HG02571 (cell line): Measurements from ENCODE around the gene TTC28.

ENCODE experiments used
- ATAC-seq: cut with Tn5 transposase; IDR thresholded peaks from one replicate; pipeline ENCODE4 v1.9.1; 2021; ENCODE audit warnings: mild to moderate bottlenecking, moderate library complexity; ENCODE audit not compliant: unreplicated experiment

The TTC28 gene

GRCh38 chr22:28314959-28315358 lies 364.7 kb downstream of the TTC28 start:
- ATAC-seq, result no peak

- no peak for ATAC-seq
Measured at GRCh38 chr22:28310299-28310698, 369.3 kb downstream of the TTC28 start.

DNA sequence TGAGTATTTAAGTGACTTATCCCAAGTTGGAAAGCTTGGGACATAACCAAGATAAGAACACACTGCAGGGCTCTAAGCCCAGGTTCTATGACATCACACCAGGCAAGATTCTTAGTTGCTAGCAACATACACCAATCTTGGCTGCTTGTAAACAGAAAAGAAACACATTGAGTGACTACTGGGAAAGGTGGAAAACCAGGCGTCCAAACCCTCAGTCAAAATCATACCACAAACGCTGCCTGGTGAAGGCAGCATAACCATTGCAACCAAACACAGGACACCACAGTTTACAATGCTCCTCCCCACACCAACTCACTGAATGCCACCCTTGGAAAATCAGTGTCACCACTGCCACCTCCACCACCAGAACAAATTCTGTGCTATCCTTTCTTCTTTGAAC lies 379.9 kb downstream of the TTC28 start:
- no peak for ATAC-seq

DNA sequence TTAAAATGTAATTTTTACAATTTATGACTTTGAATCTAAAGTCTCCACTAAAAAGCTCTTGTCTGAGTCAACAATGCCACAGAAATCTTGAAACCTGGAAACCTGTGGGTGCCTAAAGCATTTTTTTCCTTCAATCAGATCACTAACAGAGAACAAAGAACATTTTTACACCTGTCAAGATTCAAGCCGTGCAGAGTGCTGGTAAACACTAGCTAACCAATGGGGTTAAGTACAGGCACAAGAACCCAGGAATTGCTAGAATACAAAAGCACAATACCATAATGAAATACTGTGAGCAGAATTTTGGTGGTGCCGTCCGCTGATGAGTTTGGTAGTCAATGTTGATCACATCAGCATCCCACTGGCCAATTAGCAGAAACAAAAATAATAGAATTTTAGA lies 380.3 kb downstream of the TTC28 start:
- no peak for ATAC-seq

- no peak for ATAC-seq
Measured at GRCh38 chr22:28297504-28297903, 382.1 kb downstream of the TTC28 start.

- ATAC-seq, result no peak
Measured at GRCh38 chr22:28296452-28296851, 383.2 kb downstream of the TTC28 start.

DNA sequence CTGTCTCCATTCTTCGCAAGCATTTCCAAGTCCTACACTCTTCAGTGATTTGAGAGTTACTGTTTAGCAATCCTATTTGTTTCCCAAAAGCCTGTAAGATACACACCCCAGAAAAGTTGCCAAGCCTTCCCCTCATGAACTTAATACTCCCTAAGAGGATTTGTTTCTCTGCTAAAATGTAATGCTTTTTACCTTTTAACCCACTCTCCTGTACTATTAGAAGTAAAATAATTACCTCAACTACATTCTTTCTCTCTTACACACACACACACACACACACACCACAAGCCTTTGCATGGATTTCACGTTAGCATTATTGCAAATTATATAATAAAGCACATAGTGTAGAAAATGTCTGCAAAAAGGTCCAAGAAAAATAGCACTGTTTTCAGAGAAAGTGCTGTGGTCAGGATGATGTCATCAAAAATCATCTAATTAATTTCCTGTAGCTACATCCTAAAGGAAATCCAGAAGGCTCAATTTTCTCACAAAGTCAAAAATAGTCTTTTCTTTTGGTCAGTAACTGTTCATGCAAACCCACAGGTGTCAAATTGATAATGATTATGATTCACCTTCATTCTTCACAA lies 396.5 kb downstream of the TTC28 start:
- ATAC-seq, result no peak

GRCh38 chr22:28282405-28283067 lies 397.1 kb downstream of the TTC28 start:
- ATAC-seq, result no peak

GRCh38 chr22:28279888-28280287 lies 399.8 kb downstream of the TTC28 start:
- ATAC-seq, result no peak

DNA sequence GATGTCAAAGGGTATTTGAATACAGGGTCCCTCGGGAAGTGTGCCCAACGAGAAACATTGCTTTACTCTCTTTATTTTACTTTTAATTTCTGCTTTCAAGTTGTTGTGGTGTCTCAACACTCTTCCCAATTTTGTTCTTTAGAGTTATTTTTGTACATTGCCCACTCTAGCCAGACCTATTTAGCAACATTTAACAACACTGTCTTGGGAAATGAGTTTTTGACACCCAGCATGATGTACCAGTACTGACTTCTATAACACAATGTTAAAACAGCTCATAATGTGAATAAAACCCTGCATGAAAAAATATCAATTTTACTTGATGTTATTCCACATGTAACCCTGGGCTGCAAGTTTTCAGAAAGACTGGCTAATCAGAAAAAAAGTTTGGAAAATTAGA lies 410.4 kb downstream of the TTC28 start:
- no peak for ATAC-seq

- ATAC-seq, result no peak
Measured at GRCh38 chr22:28268850-28269249, 410.8 kb downstream of the TTC28 start.

DNA sequence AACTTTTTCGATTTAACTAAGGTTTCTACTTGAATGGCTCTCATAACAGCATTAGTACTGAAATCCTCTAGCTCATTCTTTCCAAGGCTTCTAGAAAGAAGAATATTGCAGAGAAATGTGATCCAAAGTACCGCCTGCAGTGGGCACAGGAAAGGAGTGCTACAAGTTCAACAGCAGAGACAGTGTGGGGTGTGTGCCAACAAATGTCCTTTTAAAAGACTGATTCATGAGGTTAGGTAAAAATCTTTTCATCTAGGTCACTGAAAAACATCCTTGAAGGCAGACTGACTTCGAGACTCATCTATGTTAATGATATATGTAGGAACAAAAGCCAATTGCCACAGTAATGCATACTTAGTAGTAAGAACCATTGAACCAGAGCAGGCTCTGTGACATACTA lies 411.5 kb downstream of the TTC28 start:
- no peak for ATAC-seq

- ATAC-seq, result no peak
Measured at GRCh38 chr22:28260619-28261018, 419.0 kb downstream of the TTC28 start.

GRCh38 chr22:28259774-28260312 lies 419.8 kb downstream of the TTC28 start:
- no peak for ATAC-seq

GRCh38 chr22:28254396-28254795 lies 425.2 kb downstream of the TTC28 start:
- ATAC-seq, result no peak

- no peak for ATAC-seq
Measured at GRCh38 chr22:28252539-28252938, 427.1 kb downstream of the TTC28 start.

DNA sequence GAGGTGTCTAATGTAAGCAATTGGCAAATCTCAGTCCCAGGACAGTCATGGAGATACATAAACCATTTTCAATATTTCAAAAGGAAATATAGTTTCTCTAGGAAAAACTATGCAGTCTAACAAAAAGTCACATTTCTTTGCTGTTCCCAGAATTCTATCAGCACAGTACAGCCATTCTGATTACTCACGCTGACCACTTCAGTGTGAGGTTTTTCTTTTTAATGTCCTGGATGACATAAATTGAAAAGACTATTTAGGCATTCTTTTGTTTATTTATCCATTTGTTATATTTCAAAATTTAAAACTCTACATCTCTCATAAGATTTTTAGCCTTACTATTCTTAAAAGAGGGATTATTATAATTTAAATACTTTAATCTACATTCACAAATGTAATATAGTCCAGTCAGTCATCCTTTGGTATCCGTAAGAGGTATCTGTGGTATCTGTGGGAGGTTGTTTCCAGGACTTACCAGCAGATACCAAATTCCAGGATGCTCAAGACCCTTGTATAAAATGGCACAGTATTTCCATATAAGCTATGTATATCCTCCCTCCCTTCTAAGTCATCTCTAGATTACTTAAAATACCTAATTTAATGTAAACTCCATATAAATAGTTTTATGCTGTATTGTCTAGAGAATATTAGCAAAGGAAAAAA lies 429.5 kb downstream of the TTC28 start:
- no peak for ATAC-seq

DNA sequence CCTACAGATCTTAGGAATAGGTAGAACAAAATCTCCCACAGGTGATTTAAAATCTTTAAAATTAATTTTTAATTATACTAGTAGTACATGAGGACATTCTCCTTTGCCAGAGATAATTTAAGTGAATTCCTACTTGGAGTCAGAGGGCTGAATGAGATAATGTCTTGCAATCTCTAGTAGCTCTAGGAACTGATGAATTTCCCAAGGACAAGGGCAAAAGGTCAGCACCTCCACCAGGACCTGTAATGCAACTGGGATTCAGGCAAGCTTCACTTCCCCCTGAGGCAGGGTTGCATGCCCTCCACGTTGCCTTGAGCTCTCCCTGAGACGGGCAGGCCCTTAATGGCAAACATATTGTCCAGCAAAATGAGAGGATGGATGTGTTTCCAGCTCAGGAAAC lies 430.2 kb downstream of the TTC28 start:
- no peak for ATAC-seq

DNA sequence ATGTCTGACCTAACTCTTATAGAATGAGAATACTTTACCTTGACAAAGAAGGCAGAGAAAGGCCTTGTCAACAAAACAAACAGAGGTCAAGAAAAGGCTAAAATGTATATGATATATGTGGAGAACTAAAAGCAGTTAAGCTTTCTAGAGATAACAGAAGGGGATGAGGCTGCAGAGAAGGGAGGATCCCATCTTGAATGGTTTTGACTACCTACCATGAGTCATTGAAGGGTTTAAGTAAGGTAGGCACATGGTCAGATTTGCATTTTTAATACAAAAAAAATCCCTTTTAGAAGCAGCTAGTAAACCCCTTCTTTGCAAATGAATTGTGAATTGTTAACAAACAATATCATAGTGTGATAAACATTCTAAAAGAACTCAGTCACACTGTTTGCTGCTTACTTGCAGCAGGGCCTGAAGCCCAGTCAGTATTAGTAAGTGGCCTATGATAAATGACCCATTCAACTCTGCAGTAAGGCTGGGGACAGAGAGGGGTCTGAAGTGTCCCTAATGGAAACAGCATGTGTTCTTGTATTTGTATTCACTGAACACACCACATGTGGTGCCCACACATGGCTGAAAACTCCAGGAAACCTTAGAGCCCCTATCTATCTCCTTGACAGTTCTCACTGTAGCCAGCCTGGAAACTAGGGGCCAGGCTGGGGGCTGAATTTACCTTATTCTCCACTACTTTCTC lies 431.8 kb downstream of the TTC28 start:
- ATAC-seq, result no peak

DNA sequence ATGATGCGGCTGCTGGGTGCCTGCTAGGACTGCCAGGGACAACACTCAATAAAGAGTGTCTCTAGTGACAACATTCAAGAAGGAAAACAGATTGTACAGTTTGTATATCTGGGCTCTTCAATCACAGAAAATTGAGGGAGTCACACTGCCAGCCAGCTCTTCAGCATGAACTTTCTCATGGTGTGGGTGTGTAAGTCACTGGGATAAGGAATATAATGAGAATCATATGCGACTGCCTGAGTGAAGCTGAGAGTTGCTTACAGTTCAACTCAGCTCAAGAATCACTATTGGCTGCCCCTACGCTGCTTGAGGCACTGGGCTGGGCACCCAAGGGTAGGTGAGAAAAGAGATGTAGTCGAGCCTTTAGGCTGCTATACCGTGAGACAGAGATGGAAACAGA lies 432.5 kb downstream of the TTC28 start:
- ATAC-seq, result no peak

DNA sequence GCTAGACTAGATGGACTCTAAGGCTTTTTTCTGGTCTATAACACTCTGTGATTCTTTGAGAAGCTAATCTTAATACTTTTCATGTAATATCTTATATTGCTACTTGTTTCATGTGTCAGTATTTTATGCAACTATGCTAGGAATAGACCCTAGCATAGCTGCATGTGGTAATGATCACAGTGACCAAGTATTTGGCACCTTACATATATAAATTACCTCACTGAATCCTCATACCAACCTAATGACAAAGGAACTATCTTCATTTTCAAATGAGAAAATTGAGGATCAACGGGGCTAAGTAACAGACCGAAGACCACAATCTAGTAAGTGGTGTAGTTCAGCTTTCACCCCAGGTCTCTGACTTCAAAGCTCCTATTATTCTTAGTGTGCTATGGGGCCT lies 433.2 kb downstream of the TTC28 start:
- ATAC-seq, result no peak
